Muscle of leg (tissue), 11 donors: ENCODE results near the gene GRID2. TPM values are rescaled to one million over a fixed set of nuclear protein-coding genes. Genes with fewer than 3 reads are reported as not detected.

ENCODE experiments used
- DNase-seq: peaks from one replicate; pipeline ENCODE4 v3.0.0; 2013
- H3K27ac ChIP-seq: one replicate; pipeline ENCODE4 v1.5.1; 2013; ENCODE audit warnings: mild to moderate bottlenecking, low read length, control low read depth
- H3K27me3 ChIP-seq: one replicate; pipeline ENCODE4 v1.6.1; 2013; ENCODE audit warnings: low read length; ENCODE audit not compliant: control insufficient read depth, insufficient read depth
- H3K36me3 ChIP-seq: one replicate; pipeline ENCODE4 v1.6.1; 2013; ENCODE audit warnings: low read length; ENCODE audit not compliant: control insufficient read depth, insufficient read depth
- H3K4me1 ChIP-seq: one replicate; pipeline ENCODE4 v1.6.1; 2013; ENCODE audit warnings: low read length; ENCODE audit not compliant: control insufficient read depth, insufficient read depth
- H3K4me3 ChIP-seq: one replicate; pipeline ENCODE4 v1.5.1; 2013; ENCODE audit warnings: low read length, control low read depth
- H3K9me3 ChIP-seq: replicated peaks from 2 replicates; pipeline ENCODE4 v1.6.1; 2013; ENCODE audit warnings: low read depth, low read length; ENCODE audit not compliant: control insufficient read depth
- WGBS: methylation state at CpG from one replicate; pipeline ENCODE4 v1.1.5; 2013; ENCODE audit warnings: missing lambda C conversion rate; ENCODE audit not compliant: insufficient coverage; 5-methylcytosine and 5-hydroxymethylcytosine counted together
- polyA plus RNA-seq, 8 donors: library from polyadenylated mRNA; unstranded; fragments of 120-200 nt; gene quantifications; one replicate each; pipeline versions ENCODE4 v1.2.1 to v1.2.3, GENCODE V29; 2013; ENCODE audit warnings: inconsistent platforms in 1 of 8, low replicate concordance in 1 of 8; ENCODE audit not compliant: insufficient read length in 8 of 8, insufficient read depth in 1 of 8
- total RNA-seq: library from RNA; stranded (reverse); fragments of 120-200 nt; gene quantifications from one replicate; pipeline ENCODE4 v1.2.4, GENCODE V29; 2013

Gene GRID2
- total and polyA plus RNA-seq, 9 donors, result 0.29 to 1.4 (median 0.60) TPM

DNA sequence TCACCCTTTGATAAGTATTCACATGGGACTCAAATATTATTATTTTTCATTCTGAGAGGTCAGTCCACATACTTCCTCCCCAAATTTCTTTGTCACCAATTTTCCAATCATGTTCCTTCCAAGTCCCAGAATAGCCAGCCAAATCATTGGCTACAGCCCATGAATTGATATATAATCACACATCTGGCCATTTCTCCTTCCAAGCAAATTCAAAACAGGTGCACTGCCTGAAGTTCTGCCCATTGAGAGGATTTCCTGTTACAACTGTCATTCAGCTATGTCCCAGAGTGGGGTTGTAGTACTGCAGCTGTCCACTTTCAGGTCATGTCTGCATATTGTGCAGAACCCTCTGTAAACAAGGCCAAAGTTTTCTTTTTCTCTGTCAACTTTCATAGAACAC lies 347.8 kb downstream of the GRID2 start:
- Histone ChIP-seq H3K27me3 (no peaks in the 10 kb centered on the region), H3K36me3 (no peaks in the 10 kb centered on the region), H3K27ac (no peak overlapping the region), H3K4me1 (no peaks in the 10 kb centered on the region), H3K4me3 (no peak overlapping the region), H3K9me3 (no peaks in the 10 kb centered on the region)
- DNase-seq, result peak; percentile 64

DNA sequence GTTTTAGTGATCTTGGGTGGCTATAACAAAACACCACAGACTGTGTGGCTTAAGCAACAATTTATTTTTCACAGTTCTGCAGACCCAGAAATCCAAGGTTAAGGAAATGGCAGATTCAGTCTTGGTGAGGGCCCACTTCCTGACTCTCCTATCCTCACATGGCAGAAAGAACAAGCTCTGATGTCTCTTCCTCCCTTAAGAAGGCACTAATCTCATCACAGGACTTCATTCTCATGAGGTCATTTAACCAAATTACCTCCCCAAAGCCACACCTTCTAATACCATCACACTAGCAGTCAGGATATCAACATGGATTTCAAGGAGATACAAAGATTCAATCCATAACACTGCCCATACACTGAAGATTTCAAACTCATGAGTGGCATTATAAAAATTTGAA lies 350.3 kb downstream of the GRID2 start:
- Histone ChIP-seq H3K4me3 (no peak overlapping the region), H3K36me3 (no peaks in the 10 kb centered on the region), H3K27ac (no peak overlapping the region), H3K4me1 (no peaks in the 10 kb centered on the region), H3K9me3 (no peaks in the 10 kb centered on the region), H3K27me3 (no peaks in the 10 kb centered on the region)
- no peak for DNase-seq

- no peaks in the 10 kb centered on the region for H3K27me3 ChIP-seq
- H3K4me3 ChIP-seq, result no peak overlapping the region
- H3K9me3 ChIP-seq, result no peaks in the 10 kb centered on the region
- H3K4me1 ChIP-seq, result no peaks in the 10 kb centered on the region
- DNase-seq, result no peak
- H3K27ac ChIP-seq, result no peak overlapping the region
- no peaks in the 10 kb centered on the region for H3K36me3 ChIP-seq
These were observed 353.9 kb downstream of the GRID2 start for GRCh38 chr4:92657695-92658094.

DNA sequence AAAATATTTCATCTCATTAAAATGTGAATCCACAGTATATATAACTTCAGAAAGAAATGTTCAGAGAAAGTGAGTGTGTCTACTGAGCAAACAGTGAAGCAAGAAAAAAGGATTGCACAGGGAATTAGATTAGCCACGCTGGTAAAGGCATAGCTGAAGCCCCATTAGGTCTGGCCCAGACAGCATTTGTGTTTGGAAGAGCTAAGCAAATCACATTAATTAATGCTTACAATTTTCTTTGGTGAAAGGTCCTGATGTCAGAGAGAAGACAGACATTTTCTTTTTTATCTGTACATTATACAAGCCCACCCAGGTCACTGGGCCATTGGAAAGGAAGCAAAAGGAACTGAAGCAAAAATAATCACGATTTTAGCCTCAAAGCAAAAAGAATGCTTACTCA lies 354.6 kb downstream of the GRID2 start:
- no peaks in the 10 kb centered on the region for H3K9me3 ChIP-seq
- no peaks in the 10 kb centered on the region for H3K36me3 ChIP-seq
- no peaks in the 10 kb centered on the region for H3K4me1 ChIP-seq
- H3K4me3 ChIP-seq, result no peak overlapping the region
- no peak overlapping the region for H3K27ac ChIP-seq
- no peaks in the 10 kb centered on the region for H3K27me3 ChIP-seq
- no peak for DNase-seq
- WGBS, result no CpG with 5 or more reads among the region's 2 CpGs

DNA sequence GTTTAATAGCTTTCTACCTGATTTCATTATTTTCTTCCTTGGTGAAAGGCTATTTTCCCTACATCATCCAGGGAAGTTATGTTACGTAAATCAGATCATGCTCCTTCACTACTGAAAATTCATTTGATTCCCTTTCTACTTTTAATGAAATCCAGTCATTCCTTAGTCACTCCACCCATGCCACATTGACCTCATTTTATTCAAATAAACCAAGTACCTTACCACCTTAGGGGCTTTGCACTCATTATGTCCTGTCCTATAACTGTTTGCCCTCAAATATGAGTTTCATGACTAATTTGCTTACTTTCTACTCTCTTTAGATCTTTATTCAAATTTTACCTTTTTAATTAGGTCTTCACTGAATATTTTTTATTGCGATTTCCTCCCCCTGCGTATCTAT lies 374.0 kb downstream of the GRID2 start:
- no peak for DNase-seq
- no CpG with 5 or more reads among the region's 3 CpGs for WGBS
- Histone ChIP-seq H3K36me3 (no peaks in the 10 kb centered on the region), H3K27ac (no peak overlapping the region), H3K4me3 (no peak overlapping the region), H3K9me3 (no peaks in the 10 kb centered on the region), H3K27me3 (no peaks in the 10 kb centered on the region), H3K4me1 (no peaks in the 10 kb centered on the region)

DNA sequence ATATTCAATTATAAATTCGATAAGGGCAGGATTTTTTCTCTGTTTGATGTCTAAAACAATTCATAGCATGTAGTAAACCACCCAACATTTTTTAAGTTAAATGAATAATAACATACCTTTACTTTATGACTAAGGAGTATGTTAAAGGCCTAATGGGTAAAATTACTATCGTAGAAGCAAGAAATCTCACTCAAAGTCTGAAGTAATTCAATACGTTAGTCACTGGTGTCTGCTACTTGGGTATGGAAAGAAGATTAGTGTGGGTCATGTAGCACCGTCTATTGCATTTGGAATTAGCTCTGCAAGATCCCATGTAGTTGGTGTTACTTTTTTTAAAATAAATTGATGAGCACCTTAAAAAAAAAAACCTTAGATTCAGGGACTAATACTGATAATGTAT lies 374.5 kb downstream of the GRID2 start:
- no peaks in the 10 kb centered on the region for H3K9me3 ChIP-seq
- no peaks in the 10 kb centered on the region for H3K4me1 ChIP-seq
- WGBS, result no CpG with 5 or more reads among the region's 4 CpGs
- H3K27ac ChIP-seq, result no peak overlapping the region
- no peaks in the 10 kb centered on the region for H3K36me3 ChIP-seq
- DNase-seq, result no peak
- H3K4me3 ChIP-seq, result no peak overlapping the region
- no peaks in the 10 kb centered on the region for H3K27me3 ChIP-seq

DNA sequence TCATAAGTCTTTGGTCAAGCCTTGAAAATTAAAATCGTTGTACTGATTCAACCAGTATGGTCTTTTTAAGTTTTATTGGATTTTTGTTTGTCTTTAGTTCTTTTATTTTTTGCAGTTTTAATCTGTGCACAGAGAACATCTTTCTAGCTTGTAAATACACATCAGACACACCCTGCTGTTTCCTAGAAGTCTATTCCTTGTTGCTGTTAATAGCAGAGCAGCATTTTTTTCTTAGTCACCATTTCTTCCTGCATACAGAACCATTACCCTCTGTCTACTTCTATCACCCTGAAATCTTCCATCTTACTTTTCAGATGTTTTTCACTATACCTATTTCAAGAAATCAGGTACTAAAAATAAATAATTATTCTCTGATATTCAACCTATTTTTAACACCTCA lies 375.4 kb downstream of the GRID2 start:
- no CpG with 5 or more reads among the region's 1 CpG for WGBS
- no peak for DNase-seq
- no peaks in the 10 kb centered on the region for H3K9me3 ChIP-seq

GRCh38 chr4:92714640-92715039 lies 410.9 kb downstream of the GRID2 start:
- H3K27me3 ChIP-seq, result no peaks in the 10 kb centered on the region
- DNase-seq, result no peak
- H3K9me3 ChIP-seq, result no peaks in the 10 kb centered on the region
- H3K27ac ChIP-seq, result no peak overlapping the region
- no peak overlapping the region for H3K4me3 ChIP-seq
- 92% methylated on average over 2 of the region's 3 CpGs for WGBS
- no peaks in the 10 kb centered on the region for H3K4me1 ChIP-seq
- no peaks in the 10 kb centered on the region for H3K36me3 ChIP-seq

More for the DNA sequence above, 375.4 kb downstream of the GRID2 start:
- Histone ChIP-seq H3K4me1 (no peaks in the 10 kb centered on the region), H3K4me3 (no peak overlapping the region), H3K27me3 (no peaks in the 10 kb centered on the region), H3K27ac (no peak overlapping the region), H3K36me3 (no peaks in the 10 kb centered on the region)

GRCh38 chr4:92733231-92733630 lies 429.5 kb downstream of the GRID2 start:
- Histone ChIP-seq H3K9me3 (no peaks in the 10 kb centered on the region), H3K4me3 (no peak overlapping the region), H3K27me3 (no peaks in the 10 kb centered on the region), H3K36me3 (no peaks in the 10 kb centered on the region), H3K4me1 (no peaks in the 10 kb centered on the region), H3K27ac (no peak overlapping the region)
- no peak for DNase-seq
- 80% methylated on average over 1 of the region's 1 CpG for WGBS

DNA sequence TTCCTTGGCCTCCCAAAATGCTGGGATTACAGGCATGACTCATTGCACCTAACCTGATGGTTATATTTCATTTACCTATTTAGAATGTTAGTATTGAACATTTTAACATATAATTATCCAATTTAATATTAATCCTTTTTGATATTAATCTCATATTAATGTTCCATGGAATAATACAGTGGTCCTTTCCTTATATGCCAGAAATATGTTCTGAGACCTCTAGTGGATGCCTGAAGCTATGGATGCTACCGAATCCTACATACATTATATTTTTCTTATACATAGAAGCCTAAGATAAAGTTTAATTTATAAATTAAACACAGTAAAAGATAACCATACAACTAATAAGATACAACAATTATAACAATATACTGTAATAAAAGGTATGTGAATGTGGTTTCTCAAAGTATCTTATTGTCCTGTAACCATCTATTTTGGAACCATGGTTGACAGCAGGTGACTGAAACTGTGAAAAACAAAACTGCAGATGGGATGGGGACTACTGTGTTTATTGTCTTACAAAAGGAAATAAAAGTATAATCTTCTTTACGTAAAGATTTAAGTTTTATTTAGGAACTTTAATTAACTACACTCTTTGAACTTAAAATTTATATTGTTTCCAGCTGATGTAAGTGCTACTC lies 431.4 kb downstream of the GRID2 start:
- Histone ChIP-seq H3K27me3 (no peaks in the 10 kb centered on the region), H3K4me3 (no peak overlapping the region), H3K27ac (no peak overlapping the region), H3K4me1 (no peaks in the 10 kb centered on the region), H3K36me3 (no peaks in the 10 kb centered on the region), H3K9me3 (no peaks in the 10 kb centered on the region)
- WGBS, result no CpG with 5 or more reads among the region's 2 CpGs
- DNase-seq, result no peak

- Histone ChIP-seq H3K27ac (no peak overlapping the region), H3K36me3 (no peaks in the 10 kb centered on the region), H3K9me3 (no peaks in the 10 kb centered on the region), H3K27me3 (no peaks in the 10 kb centered on the region), H3K4me3 (no peak overlapping the region), H3K4me1 (no peaks in the 10 kb centered on the region)
- no peak for DNase-seq
These were observed 456.7 kb downstream of the GRID2 start for GRCh38 chr4:92760433-92760832.
